ENCODE measurements around the gene MAML2.

Gene MAML2

GRCh38 chr11:95926726-95927125 is 416.3 kb downstream of the MAML2 start:
- no peak for DNase-seq

Measured in fibroblast of skin of right quadriceps (primary cell).